Small intestine (tissue), 7 donors: ENCODE results near the gene LDHAL6B. TPM values are rescaled to one million over a fixed set of nuclear protein-coding genes. Genes with fewer than 3 reads are reported as not detected.

Source experiments
- DNase-seq, 2 donors: peaks; one replicate each; pipeline versions ENCODE4 v3.0.0 to v3.0.0-alpha.2; 2013
- FAIRE-seq: peaks from 2 replicates; lab custom pipeline; 2012; peaks lifted over from hg19 to GRCh38; lab: Jason Lieb, UNC
- H3K27ac ChIP-seq, 3 donors: one replicate each; pipeline ENCODE4 v1.5.1; 2013; ENCODE audit warnings: low read length in 2 of 3, mild to moderate bottlenecking in 2 of 3, control low read depth in 1 of 3, inconsistent platforms in 1 of 3, low read depth in 1 of 3, moderate library complexity in 1 of 3
- H3K27me3 ChIP-seq, 3 donors: one replicate each; pipeline ENCODE4 v1.6.1; 2013; ENCODE audit warnings: low read length in 3 of 3, inconsistent platforms in 1 of 3; ENCODE audit not compliant: control insufficient read depth in 3 of 3, insufficient read depth in 3 of 3
- H3K36me3 ChIP-seq, 3 donors: one replicate each; pipeline ENCODE4 v1.6.1; 2013; ENCODE audit warnings: low read length in 3 of 3, inconsistent platforms in 1 of 3, low read depth in 1 of 3, mild to moderate bottlenecking in 1 of 3, moderate library complexity in 1 of 3; ENCODE audit not compliant: control insufficient read depth in 3 of 3, insufficient read depth in 2 of 3
- H3K4me1 ChIP-seq, 3 donors: one replicate each; pipeline ENCODE4 v1.6.1; 2013; ENCODE audit warnings: low read length in 2 of 3, inconsistent platforms in 1 of 3, low read depth in 1 of 3, mild to moderate bottlenecking in 1 of 3, moderate library complexity in 1 of 3; ENCODE audit not compliant: control insufficient read depth in 3 of 3, insufficient read depth in 2 of 3
- H3K4me3 ChIP-seq, 3 donors: one replicate each; pipeline ENCODE4 v1.5.1; 2013; ENCODE audit warnings: low read length in 3 of 3, control low read depth in 1 of 3, inconsistent platforms in 1 of 3, low read depth in 1 of 3, mild to moderate bottlenecking in 1 of 3, moderate library complexity in 1 of 3
- H3K9me3 ChIP-seq, 2 donors: one replicate each; pipeline ENCODE4 v1.6.1; 2013; ENCODE audit warnings: low read depth in 1 of 2, low read length in 1 of 2; ENCODE audit not compliant: control insufficient read depth in 2 of 2, insufficient read depth in 1 of 2
- WGBS, 3 donors: extraction: QIAGEN DNeasy Blood & Tissue Kit; methylation state at CpG; one replicate each; pipeline ENCODE4 v1.1.7; 2013; 5-methylcytosine and 5-hydroxymethylcytosine counted together
- polyA plus RNA-seq, 4 donors: library from polyadenylated mRNA; stranded (reverse) in 3 of 4; unstranded in 1 of 4; fragments of 200-250 nt in 3 of 4; fragments of 120-200 nt in 1 of 4; gene quantifications; one replicate each; pipeline versions ENCODE4 v1.2.1 to v1.2.3, GENCODE V29; 2013
- donor health status: healthy with polysubstance abuse.
- donor health status: control.
- donor health status: control.
- donor health status: Bipolar disorder and iron deficiency.
- donor health status: healthy.

LDHAL6B gene
- polyA plus RNA-seq, 4 donors, result 0.69 TPM; not detected in 3

- no peak for FAIRE-seq
- H3K4me3 ChIP-seq, result no peak overlapping the region
- peaks cover 2 to 40% (median 4%) of the 10 kb centered on the region in 3 donors for H3K36me3 ChIP-seq
- 66 to 71% (median 71%) methylated on average over 3 of the region's 3 CpGs for WGBS, 3 donors
- no peak overlapping the region for H3K27ac ChIP-seq
- no peaks in the 10 kb centered on the region for H3K9me3 ChIP-seq
- DNase-seq, result no peak
- H3K4me1 ChIP-seq, result peaks cover 0 to 7% (median 0%) of the 10 kb centered on the region in 3 donors
- no peaks in the 10 kb centered on the region for H3K27me3 ChIP-seq
These were observed 22.8 kb downstream of the LDHAL6B start for GRCh38 chr15:59229453-59229852.

GRCh38 chr15:59230531-59231055 is 23.9 kb downstream of the LDHAL6B start:
- Histone ChIP-seq H3K27me3 (no peaks in the 10 kb centered on the region), H3K36me3 (peaks cover 2 to 32% (median 3%) of the 10 kb centered on the region in 3 donors), H3K4me1 (peaks cover 0 to 7% (median 0%) of the 10 kb centered on the region in 3 donors), H3K4me3 (no peak overlapping the region), H3K9me3 (no peaks in the 10 kb centered on the region), H3K27ac (no peak overlapping the region)
- no peak for FAIRE-seq
- 68 to 86% (median 81%) methylated on average over 2 of the region's 2 CpGs for WGBS, 3 donors
- no peak for DNase-seq

- no peaks in the 10 kb centered on the region for H3K9me3 ChIP-seq
- peaks cover 2 to 21% (median 3%) of the 10 kb centered on the region in 3 donors for H3K36me3 ChIP-seq
- no peak for DNase-seq
- H3K27me3 ChIP-seq, result no peaks in the 10 kb centered on the region
- no peak for FAIRE-seq
- H3K27ac ChIP-seq, result peak overlapping the region in 1 of 3 donors; percentile 69
- 31 to 54% (median 50%) methylated on average over 1 of the region's 1 CpG for WGBS, 3 donors
- H3K4me1 ChIP-seq, result peaks cover 0 to 7% (median 0%) of the 10 kb centered on the region in 3 donors
- H3K4me3 ChIP-seq, result no peak overlapping the region
These were observed 25.8 kb downstream of the LDHAL6B start for GRCh38 chr15:59232476-59232875.

DNA sequence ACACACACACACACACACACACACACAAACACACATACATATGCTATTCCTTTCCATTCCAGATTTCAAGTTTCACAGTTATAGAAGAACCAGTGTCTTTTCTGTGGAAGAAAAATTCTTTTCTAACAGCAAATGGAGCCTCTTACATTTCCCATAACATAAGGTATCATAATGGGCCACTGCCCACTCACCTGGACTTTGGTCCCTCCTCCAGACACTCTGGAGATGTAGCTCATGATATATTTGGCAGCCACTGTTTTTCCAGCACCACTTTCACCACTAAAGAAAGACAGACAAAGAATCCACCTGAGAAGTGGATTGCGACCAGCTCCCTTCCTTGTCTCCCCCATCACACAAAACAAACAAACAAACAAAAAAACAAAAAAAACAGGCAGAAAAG is 29.8 kb downstream of the LDHAL6B start:
- H3K36me3 ChIP-seq, result peaks cover 0 to 11% (median 2%) of the 10 kb centered on the region in 3 donors
- peak overlapping the region in 1 of 3 donors; percentile 34 for H3K27ac ChIP-seq
- FAIRE-seq (no peak), DNase-seq (peak; percentile 59 to 68)
- H3K9me3 ChIP-seq, result no peaks in the 10 kb centered on the region
- H3K4me3 ChIP-seq, result no peak overlapping the region
- WGBS, 3 donors, result 88 to 92% (median 89%) methylated on average over 1 of the region's 1 CpG
- peaks cover 0 to 7% (median 0%) of the 10 kb centered on the region in 3 donors for H3K4me1 ChIP-seq
- H3K27me3 ChIP-seq, result no peaks in the 10 kb centered on the region

- Histone ChIP-seq H3K27ac (peak overlapping the region in 1 of 3 donors; percentile 34), H3K9me3 (no peaks in the 10 kb centered on the region), H3K27me3 (no peaks in the 10 kb centered on the region), H3K4me1 (peaks cover 0 to 5% (median 0%) of the 10 kb centered on the region in 3 donors), H3K4me3 (no peak overlapping the region), H3K36me3 (peaks cover 0 to 9% (median 0%) of the 10 kb centered on the region in 3 donors)
- DNase-seq (no peak), FAIRE-seq (peak; percentile 26)
- 83 to 94% (median 90%) methylated on average over 8 of the region's 8 CpGs for WGBS, 3 donors
These were observed 30.6 kb downstream of the LDHAL6B start for GRCh38 chr15:59237119-59237855.

- no peaks in the 10 kb centered on the region for H3K27me3 ChIP-seq
- FAIRE-seq, result no peak
These were observed 31.3 kb downstream of the LDHAL6B start for GRCh38 chr15:59237924-59238331.

DNA sequence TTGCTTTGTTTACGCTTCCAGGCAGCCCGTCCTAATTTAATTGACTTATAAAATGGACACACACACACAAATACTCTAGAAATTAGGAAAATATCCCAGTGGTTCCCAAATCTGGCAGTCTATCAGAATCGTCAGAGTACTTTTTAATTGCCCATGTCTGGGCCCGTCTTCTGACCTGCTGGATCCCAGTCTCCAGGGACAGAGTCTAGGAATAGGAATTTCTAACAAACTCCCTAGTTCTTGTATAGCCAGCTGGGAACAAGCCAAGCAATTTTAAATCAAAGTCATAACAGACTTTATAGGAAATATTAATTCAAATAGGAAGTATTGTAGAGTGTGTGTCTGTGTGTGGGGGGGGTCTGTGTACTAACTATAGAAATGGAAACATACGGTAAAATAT is 33.4 kb downstream of the LDHAL6B start:
- whole genome bisulfite sequencing, 3 donors, result 65 to 91% (median 82%) methylated on average over 5 of the region's 5 CpGs
- FAIRE-seq (no peak), DNase-seq (no peak)
- no peak overlapping the region for H3K4me3 ChIP-seq
- H3K27ac ChIP-seq, result no peak overlapping the region
- no peaks in the 10 kb centered on the region for H3K27me3 ChIP-seq
- H3K9me3 ChIP-seq, result no peaks in the 10 kb centered on the region
- peaks cover 0 to 13% (median 0%) of the 10 kb centered on the region in 3 donors for H3K36me3 ChIP-seq
- H3K4me1 ChIP-seq, result peaks cover 0 to 6% (median 0%) of the 10 kb centered on the region in 3 donors

More at GRCh38 chr15:59237924-59238331, 31.3 kb downstream of the LDHAL6B start:
- H3K27ac ChIP-seq, result no peak overlapping the region
- no peak for DNase-seq
- H3K9me3 ChIP-seq, result no peaks in the 10 kb centered on the region
- no peaks in the 10 kb centered on the region for H3K4me1 ChIP-seq
- no peak overlapping the region for H3K4me3 ChIP-seq
- 80 to 84% (median 81%) methylated on average over 5 of the region's 5 CpGs for whole genome bisulfite sequencing, 3 donors
- H3K36me3 ChIP-seq, result peaks cover 0 to 9% (median 0%) of the 10 kb centered on the region in 3 donors

GRCh38 chr15:59242649-59243048 is 36.0 kb downstream of the LDHAL6B start:
- peaks cover 0 to 11% (median 0%) of the 10 kb centered on the region in 3 donors for H3K4me1 ChIP-seq
- no peak overlapping the region for H3K27ac ChIP-seq
- no peaks in the 10 kb centered on the region for H3K27me3 ChIP-seq
- H3K9me3 ChIP-seq, result no peaks in the 10 kb centered on the region
- WGBS, 3 donors, result 96% methylated on average over 2 of the region's 2 CpGs
- DNase-seq (no peak), FAIRE-seq (no peak)
- peaks cover 0 to 13% (median 0%) of the 10 kb centered on the region in 3 donors for H3K36me3 ChIP-seq
- H3K4me3 ChIP-seq, result no peak overlapping the region
